HepG2 (cell line): ENCODE measurements around the gene GCHFR. TPM values are rescaled to one million over a fixed set of nuclear protein-coding genes. Genes with fewer than 3 reads are reported as not detected.

Experiments used
- ADNP ChIP-seq: sonication (generic); formaldehyde crosslinking; IDR thresholded peaks from 2 replicates; pipeline ENCODE4 v1.4.0; 2020; ENCODE audit warnings: missing genetic modification reagents
- BHLHE40 ChIP-seq: IDR thresholded peaks from 2 replicates; pipeline ENCODE4 v1.6.1; 2011; ENCODE audit warnings: low read length, improper control_type of control experiment
- CBFB ChIP-seq: sonication (generic); formaldehyde crosslinking; IDR thresholded peaks from 2 replicates; pipeline ENCODE4 v1.4.0; 2020; ENCODE audit warnings: missing genetic modification reagents
- ERF ChIP-seq: IDR thresholded peaks from 2 replicates; pipeline ENCODE4 v1.6.1; 2018; ENCODE audit warnings: missing biosample characterization, missing genetic modification reagents
- GATAD1 ChIP-seq: IDR thresholded peaks from 2 replicates; pipeline ENCODE4 v1.6.1; 2016; ENCODE audit warnings: missing genetic modification reagents, missing compliant biosample characterization
- GATAD2A ChIP-seq: IDR thresholded peaks from 2 replicates; pipeline ENCODE4 v1.6.1; 2016
- KAT7 ChIP-seq: IDR thresholded peaks from 2 replicates; pipeline ENCODE4 v1.6.1; 2018; ENCODE audit warnings: borderline replicate concordance, missing compliant biosample characterization
- KLF11 ChIP-seq: IDR thresholded peaks from 2 replicates; pipeline ENCODE4 v1.6.1; 2016; ENCODE audit warnings: missing compliant biosample characterization
- KLF16 ChIP-seq, 2 experiments: sonication (generic) in 1 of 2; formaldehyde crosslinking in 1 of 2; IDR thresholded peaks; 2 replicates each; pipeline versions ENCODE4 v1.6.1 to v1.8.0; 2016 to 2023; ENCODE audit warnings: missing genetic modification reagents in 2 of 2, missing compliant biosample characterization in 1 of 2
- LCORL ChIP-seq, 2 experiments: fragments of 450-650 bp in 1 of 2; sonication (generic) in 1 of 2; formaldehyde crosslinking in 1 of 2; IDR thresholded peaks; 2 replicates each; pipeline versions ENCODE4 v1.5.0 to v1.6.1; 2017 to 2020; ENCODE audit warnings: antibody characterized with exemption in 1 of 2, missing genetic modification reagents in 1 of 2
- NRL ChIP-seq: sonication (generic); formaldehyde crosslinking; IDR thresholded peaks from 2 replicates; pipeline ENCODE4 v1.5.0; 2020; ENCODE audit warnings: missing genetic modification reagents, mild to moderate bottlenecking, moderate library complexity, borderline replicate concordance
- SAP130 ChIP-seq: IDR thresholded peaks from 2 replicates; pipeline ENCODE4 v1.6.1; 2016; ENCODE audit warnings: low read depth
- ZNF326 ChIP-seq: sonication (generic); formaldehyde crosslinking; IDR thresholded peaks from 2 replicates; pipeline ENCODE4 v1.4.0; 2020; ENCODE audit warnings: missing genetic modification reagents, borderline replicate concordance
- ZNF335 ChIP-seq: sonication (generic); formaldehyde crosslinking; IDR thresholded peaks from 2 replicates; pipeline ENCODE4 v1.4.0; 2020; ENCODE audit warnings: missing genetic modification reagents
- ZNF350 ChIP-seq: sonication (generic); formaldehyde crosslinking; IDR thresholded peaks from 2 replicates; pipeline ENCODE4 v1.4.0; 2020; ENCODE audit warnings: mild to moderate bottlenecking, low read depth, missing genetic modification reagents, borderline replicate concordance
- ZNF558 ChIP-seq: sonication (generic); formaldehyde crosslinking; IDR thresholded peaks from 2 replicates; pipeline ENCODE4 v1.9.0; 2022; ENCODE audit warnings: mild to moderate bottlenecking, missing genetic modification reagents, borderline replicate concordance
- ZZZ3 ChIP-seq: sonication (generic); formaldehyde crosslinking; IDR thresholded peaks from 2 replicates; pipeline ENCODE4 v1.4.0; 2020; ENCODE audit warnings: missing genetic modification reagents, mild to moderate bottlenecking, borderline replicate concordance
- polyA plus RNA-seq, 8 experiments: library from polyadenylated mRNA; depleted of rRNA in 3 of 8; stranded (reverse) in 7 of 8; unstranded in 1 of 8; fragments of >200 nt; fragmentation: Illumina TruSeq in 4 of 8; extraction: Trizol in 4 of 8; gene quantifications; 2 replicates each; pipeline versions ENCODE4 v1.2.1 to v1.2.3, GENCODE V29; 2011 to 2016; ENCODE audit warnings: low read depth in 4 of 8, missing spikeins in 1 of 8, mixed read lengths in 1 of 8; ENCODE audit not compliant: insufficient read depth in 1 of 8
- total RNA-seq, 5 experiments: library from RNA; depleted of rRNA; stranded (reverse); fragments of >200 nt; fragmentation: Illumina TruSeq; extraction: Trizol; gene quantifications; 2 replicates each; pipeline ENCODE4 v1.2.3, GENCODE V29; 2016; ENCODE audit warnings: low read depth in 1 of 5
- TF ChIP-seq, protein P1 (sequence below): sonication (generic); formaldehyde crosslinking; IDR thresholded peaks from 2 replicates; pipeline ENCODE4 v1.5.0; 2020; ENCODE audit warnings: mild to moderate bottlenecking, missing genetic modification reagents, moderate library complexity
- TF ChIP-seq, protein P2 (sequence below): IDR thresholded peaks from 2 replicates; pipeline ENCODE4 v1.6.1; 2016; ENCODE audit warnings: missing compliant biosample characterization, missing genetic modification reagents, borderline replicate concordance
- TF ChIP-seq, protein P3 (sequence below): sonication (generic); formaldehyde crosslinking; IDR thresholded peaks from 2 replicates; pipeline ENCODE4 v1.5.1; 2020; ENCODE audit warnings: mild to moderate bottlenecking, moderate library complexity, missing genetic modification reagents
- TF ChIP-seq, protein P4 (sequence below): sonication (generic); formaldehyde crosslinking; IDR thresholded peaks from 2 replicates; pipeline ENCODE4 v1.4.0; 2020; ENCODE audit warnings: missing genetic modification reagents, borderline replicate concordance

GCHFR gene
- total and polyA plus RNA-seq, 2 of the 13 experiments (the other 11 are each of a cell fraction or from before 2014, with no cell fraction given): 51.5 to 92.4 TPM

DNA sequence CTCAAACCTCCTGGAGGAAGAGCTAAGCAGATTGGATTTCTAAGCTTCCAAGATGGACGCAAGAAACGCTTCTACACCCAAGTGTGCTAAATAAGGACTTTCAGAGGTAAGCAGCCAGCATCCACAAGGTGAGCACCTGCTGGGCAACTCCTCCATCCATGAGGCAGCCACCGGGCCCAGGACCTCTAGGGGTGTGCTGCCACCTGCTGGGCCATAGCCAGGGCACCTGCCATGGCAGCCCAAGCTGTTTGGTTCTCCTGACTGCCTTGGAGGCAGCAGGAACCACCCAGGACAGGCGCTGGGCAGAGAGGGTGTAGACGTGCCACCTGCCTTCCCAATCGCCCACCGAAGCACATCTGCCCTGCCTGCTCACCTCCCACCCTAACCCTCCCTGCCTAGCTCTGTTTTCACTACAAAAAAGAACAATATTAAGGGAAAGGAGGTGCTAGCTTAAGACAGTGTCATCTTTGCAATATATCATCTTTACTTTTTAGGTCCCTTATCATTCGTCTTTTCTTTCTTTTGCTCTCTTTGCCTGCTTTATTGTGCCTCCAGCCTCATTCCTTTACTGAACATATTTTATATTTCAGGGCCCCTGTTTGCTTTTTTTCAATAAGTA is 18.9 kb downstream of the GCHFR start (continued):
- TF ChIP-seq ZNF350: 0 out of 2 replicates have a peak, but pooled peaks have one; percentile 29
- TF ChIP-seq ERF: peak; percentile 69; the same call in 1 of the 2 replicates
- TF ChIP-seq ADNP: no peak
- TF ChIP-seq KLF16 (CRISPR knock-in tag; IDR thresholded peaks at IDR 0.05): peak in 1 of 2 experiments; percentile 74; a peak in 1 of 4 replicates
- TF ChIP-seq ZNF326 (CRISPR knock-in tag): no peak
- TF ChIP-seq GATAD1 (CRISPR knock-in tag): peak; percentile 61; the same call in 1 of the 2 replicates
- TF ChIP-seq, protein P1, sequence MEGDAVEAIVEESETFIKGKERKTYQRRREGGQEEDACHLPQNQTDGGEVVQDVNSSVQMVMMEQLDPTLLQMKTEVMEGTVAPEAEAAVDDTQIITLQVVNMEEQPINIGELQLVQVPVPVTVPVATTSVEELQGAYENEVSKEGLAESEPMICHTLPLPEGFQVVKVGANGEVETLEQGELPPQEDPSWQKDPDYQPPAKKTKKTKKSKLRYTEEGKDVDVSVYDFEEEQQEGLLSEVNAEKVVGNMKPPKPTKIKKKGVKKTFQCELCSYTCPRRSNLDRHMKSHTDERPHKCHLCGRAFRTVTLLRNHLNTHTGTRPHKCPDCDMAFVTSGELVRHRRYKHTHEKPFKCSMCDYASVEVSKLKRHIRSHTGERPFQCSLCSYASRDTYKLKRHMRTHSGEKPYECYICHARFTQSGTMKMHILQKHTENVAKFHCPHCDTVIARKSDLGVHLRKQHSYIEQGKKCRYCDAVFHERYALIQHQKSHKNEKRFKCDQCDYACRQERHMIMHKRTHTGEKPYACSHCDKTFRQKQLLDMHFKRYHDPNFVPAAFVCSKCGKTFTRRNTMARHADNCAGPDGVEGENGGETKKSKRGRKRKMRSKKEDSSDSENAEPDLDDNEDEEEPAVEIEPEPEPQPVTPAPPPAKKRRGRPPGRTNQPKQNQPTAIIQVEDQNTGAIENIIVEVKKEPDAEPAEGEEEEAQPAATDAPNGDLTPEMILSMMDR (CRISPR knock-in tag): peak; percentile 98
- no peak for TF ChIP-seq LCORL (IDR thresholded peaks at IDR 0.05)
- 0 out of 2 replicates have a peak, but pooled peaks have one; percentile 19 for TF ChIP-seq LCORL (CRISPR knock-in tag; IDR thresholded peaks at IDR 0.05)
- TF ChIP-seq KLF11 (CRISPR knock-in tag): peak; percentile 65; the same call in 1 of the 2 replicates
- peak; percentile 36; the same call in 1 of the 2 replicates for TF ChIP-seq BHLHE40
- TF ChIP-seq ZZZ3 (CRISPR knock-in tag): no peak
- TF ChIP-seq NRL (CRISPR knock-in tag): peak; percentile 24; the same call in 1 of the 2 replicates
- 0 out of 2 replicates have a peak, but pooled peaks have one; percentile 33 for TF ChIP-seq ZNF335 (CRISPR knock-in tag)
- TF ChIP-seq, protein P2, sequence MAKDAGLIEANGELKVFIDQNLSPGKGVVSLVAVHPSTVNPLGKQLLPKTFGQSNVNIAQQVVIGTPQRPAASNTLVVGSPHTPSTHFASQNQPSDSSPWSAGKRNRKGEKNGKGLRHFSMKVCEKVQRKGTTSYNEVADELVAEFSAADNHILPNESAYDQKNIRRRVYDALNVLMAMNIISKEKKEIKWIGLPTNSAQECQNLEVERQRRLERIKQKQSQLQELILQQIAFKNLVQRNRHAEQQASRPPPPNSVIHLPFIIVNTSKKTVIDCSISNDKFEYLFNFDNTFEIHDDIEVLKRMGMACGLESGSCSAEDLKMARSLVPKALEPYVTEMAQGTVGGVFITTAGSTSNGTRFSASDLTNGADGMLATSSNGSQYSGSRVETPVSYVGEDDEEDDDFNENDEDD (CRISPR knock-in tag): 0 out of 2 replicates have a peak, but pooled peaks have one; percentile 21
- peak; percentile 48 for TF ChIP-seq SAP130
- 0 out of 2 replicates have a peak, but pooled peaks have one; percentile 64 for TF ChIP-seq KAT7 (CRISPR knock-in tag)
- no peak for TF ChIP-seq ZNF558 (CRISPR knock-in tag)
- TF ChIP-seq GATAD2A (CRISPR knock-in tag): peak; percentile 63
- TF ChIP-seq CBFB (CRISPR knock-in tag): peak; percentile 53; the same call in 1 of the 2 replicates
- TF ChIP-seq, protein P3, sequence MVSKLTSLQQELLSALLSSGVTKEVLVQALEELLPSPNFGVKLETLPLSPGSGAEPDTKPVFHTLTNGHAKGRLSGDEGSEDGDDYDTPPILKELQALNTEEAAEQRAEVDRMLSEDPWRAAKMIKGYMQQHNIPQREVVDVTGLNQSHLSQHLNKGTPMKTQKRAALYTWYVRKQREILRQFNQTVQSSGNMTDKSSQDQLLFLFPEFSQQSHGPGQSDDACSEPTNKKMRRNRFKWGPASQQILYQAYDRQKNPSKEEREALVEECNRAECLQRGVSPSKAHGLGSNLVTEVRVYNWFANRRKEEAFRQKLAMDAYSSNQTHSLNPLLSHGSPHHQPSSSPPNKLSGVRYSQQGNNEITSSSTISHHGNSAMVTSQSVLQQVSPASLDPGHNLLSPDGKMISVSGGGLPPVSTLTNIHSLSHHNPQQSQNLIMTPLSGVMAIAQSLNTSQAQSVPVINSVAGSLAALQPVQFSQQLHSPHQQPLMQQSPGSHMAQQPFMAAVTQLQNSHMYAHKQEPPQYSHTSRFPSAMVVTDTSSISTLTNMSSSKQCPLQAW (CRISPR knock-in tag): no peak
- TF ChIP-seq, protein P4, sequence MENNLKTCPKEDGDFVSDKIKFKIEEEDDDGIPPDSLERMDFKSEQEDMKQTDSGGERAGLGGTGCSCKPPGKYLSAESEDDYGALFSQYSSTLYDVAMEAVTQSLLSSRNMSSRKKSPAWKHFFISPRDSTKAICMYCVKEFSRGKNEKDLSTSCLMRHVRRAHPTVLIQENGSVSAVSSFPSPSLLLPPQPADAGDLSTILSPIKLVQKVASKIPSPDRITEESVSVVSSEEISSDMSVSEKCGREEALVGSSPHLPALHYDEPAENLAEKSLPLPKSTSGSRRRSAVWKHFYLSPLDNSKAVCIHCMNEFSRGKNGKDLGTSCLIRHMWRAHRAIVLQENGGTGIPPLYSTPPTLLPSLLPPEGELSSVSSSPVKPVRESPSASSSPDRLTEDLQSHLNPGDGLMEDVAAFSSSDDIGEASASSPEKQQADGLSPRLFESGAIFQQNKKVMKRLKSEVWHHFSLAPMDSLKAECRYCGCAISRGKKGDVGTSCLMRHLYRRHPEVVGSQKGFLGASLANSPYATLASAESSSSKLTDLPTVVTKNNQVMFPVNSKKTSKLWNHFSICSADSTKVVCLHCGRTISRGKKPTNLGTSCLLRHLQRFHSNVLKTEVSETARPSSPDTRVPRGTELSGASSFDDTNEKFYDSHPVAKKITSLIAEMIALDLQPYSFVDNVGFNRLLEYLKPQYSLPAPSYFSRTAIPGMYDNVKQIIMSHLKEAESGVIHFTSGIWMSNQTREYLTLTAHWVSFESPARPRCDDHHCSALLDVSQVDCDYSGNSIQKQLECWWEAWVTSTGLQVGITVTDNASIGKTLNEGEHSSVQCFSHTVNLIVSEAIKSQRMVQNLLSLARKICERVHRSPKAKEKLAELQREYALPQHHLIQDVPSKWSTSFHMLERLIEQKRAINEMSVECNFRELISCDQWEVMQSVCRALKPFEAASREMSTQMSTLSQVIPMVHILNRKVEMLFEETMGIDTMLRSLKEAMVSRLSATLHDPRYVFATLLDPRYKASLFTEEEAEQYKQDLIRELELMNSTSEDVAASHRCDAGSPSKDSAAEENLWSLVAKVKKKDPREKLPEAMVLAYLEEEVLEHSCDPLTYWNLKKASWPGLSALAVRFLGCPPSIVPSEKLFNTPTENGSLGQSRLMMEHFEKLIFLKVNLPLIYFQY (CRISPR knock-in tag): 0 out of 2 replicates have a peak, but pooled peaks have one; percentile 29
